NCI-H2029 (cell line): ENCODE results near the gene LEMD2.

Experiments used
- DNase-seq: peaks from one replicate; lab custom pipeline; 2025; lab: John Stamatoyannopoulos, UW

Gene LEMD2

DNA sequence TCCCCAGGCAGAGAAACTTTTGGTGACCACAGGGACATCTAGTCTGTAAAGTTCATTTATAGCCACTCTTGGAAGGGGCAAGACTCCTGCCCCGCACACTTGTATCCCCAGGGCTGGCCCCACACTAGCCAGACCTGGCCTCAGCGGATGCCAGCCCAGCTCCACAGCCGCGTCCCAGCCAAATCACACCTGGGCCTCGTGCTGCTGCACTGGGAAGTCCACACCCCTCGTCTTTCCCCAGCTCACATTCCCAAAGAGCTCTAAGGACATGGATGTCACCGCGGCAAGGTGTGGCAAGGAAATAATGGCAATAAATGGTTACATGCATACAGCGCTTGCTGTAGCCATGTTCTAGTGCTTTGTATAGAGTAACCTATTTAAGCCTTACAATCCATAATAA, 50.8 kb downstream of the LEMD2 start:
- DNase-seq = no peak

DNA sequence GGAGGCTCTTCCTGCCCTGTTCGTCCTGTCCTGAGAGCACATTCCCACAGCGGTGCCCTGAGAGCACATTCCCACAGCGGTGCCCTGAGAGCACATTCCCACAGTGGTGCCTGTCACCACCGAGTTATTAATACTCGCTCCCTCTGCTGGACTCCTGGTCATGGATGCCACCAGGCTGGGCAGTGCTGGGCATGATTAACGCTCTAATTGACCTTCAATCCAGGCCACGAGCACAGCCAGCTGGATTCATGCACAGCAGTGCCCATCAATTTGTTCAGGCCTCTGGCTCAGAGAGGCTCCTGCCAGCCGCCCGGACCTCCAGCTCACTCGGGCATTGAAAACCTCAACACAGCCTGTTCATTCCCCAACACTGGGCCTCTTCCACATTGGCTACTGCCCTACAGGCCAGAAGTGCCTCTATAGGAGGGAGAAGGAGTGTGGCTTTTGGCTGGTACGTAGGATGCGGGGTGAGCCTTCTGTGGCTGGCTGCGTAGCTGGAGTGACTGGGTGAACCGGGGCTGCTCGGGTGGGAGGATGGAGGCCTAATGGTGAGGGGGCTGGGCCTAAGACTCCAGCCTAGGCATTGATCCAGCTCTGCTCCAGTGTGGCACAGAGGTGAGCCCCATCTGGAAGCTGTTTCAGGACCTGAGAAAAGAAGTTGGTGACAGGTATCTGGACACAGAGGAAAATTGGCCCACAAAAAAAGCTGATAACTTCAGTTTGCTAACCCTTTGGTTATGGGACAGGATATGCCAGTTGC, 51.5 kb downstream of the LEMD2 start:
- no peak for DNase-seq

DNA sequence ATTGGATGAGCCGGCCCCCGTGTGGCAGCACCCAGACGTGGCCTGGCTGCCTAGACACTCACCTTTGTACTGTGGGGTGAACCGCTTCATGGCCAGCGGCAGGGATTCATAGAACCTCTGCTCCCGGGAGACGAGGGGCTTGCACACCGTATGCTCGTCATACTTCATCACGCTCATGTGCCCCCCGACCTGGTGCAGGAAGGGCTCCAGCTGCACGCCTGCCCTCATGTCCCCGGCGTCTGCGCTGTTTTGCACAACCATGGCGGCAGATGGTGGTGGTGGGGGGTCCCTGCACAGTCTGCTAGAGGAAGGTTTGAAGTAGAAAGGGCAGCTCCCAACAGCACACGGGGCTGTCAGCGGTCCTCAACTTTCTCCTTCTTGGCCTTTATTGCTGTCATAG, 53.7 kb downstream of the LEMD2 start:
- DNase-seq = no peak

DNA sequence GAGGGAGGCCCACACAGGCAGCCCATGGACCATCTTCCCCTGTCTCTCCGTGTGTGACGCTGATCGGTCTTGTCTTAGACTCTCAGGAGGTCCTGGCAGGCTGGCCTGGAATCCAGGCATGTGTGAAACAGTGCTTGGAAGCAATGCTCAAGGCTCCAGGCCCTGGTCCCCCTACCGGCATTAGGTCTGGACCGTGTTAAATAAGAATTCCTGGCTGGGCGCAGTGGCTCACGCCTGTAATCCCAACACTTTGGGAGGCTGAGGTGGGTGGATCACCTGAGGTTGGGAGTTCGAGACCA, 55.3 kb downstream of the LEMD2 start:
- DNase-seq = no peak

DNA sequence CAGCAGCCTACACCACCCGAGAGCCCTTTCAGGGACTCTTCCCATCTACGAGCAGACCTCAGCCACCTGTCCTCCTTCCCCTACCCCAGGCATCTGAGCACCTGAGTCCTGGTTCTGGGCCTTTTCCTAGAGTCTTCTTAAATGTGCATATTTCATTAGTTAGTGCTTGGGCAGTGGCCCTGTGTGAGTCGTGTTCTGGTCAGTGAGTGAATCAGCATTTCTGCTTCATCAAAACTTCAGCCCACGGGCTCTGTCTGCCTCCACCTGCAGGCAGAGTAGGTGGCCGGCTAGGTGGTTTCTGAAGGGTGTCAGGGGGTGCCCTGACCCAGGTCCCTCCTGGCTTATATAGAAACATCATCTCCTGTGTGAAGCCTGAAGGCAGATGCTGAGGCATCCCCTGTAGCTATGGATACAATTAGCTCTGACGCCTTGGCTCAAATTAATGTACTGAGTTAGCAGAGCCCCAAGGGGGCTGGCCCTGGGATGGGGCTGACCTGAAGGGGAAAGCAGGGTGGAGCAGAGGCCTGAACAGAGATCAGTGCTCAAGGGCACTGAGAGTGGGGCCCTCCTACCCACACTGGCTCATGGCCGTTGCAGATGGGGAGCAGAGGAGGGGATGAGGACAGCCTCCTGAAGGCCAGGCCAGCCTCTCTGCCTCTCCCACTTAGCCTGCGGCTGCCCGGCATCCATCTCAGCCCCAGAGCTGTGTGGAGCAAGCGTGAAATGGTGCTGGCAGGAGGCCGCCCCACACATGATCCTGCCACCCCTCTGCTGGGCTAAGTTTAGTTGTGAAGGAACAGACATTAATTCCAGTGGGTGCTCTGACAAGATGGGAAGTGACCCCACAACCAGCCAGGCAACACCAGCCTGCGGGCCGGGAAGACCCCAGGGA, 55.9 kb downstream of the LEMD2 start:
- DNase-seq = no peak

DNA sequence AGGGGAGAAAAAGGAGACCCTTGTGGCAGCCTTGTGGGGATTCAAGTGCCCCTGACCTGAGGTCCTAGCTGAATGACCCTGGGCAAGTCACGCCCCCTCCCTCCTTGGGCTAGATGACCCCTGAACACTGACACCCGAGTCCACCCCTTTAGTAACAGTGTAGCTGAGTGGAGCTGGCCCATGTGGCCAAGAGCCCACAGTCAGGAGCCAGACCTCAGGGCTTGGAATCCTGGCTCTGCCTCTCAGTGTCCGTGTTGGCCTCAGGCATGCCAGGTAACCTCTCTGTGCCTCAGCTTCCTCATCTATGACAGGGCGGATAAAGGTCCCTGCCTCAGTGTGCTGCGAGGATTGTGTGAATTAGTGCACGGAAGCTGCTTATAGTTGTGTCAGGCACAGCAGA, 56.5 kb downstream of the LEMD2 start:
- DNase-seq = no peak

DNA sequence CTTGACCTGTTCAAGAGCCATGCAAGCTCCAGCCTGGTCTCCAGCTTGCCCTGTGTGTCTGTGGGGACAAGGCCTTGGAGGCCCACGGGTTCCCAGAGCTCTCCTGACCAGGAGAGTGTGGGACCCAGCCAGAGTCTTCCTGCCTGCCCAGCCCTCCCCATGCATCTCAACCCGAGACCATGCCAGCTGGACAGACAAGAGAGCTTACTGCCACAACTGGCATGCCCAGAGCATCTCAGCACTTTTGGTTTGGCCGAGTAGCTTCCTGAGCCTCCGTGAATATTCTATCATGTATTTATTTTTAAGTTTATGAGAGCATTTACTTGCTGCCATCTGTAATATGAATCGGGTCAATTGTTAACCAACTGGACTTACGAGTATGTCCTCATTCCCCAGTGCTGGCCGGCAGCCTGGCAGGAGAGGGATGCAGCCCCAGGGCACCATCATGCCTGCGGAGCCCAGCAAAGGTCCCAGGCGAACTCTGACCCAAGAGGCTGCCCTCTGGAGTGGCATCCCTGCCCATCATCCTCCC, 57.1 kb downstream of the LEMD2 start:
- no peak for DNase-seq

DNA sequence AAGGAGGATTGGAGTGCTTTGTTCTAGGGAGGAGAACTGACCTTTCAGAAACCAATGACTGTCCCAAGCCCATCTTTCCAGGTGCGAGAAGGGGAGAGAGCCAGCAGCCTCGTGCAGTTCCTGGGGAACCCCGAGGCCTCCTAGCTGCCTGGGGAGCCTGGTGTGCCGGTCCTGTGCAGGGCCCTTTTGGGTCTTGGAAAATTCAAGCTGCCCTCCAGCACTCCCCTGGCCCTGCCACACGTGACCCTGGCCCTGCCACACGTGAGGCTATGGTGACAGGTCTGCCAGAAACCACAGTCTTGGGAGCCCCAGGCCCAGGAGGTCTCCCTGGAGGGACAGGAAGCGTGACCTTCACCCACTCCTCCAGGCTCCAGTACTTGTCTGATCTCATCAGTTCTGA, 57.9 kb downstream of the LEMD2 start:
- no peak for DNase-seq

DNA sequence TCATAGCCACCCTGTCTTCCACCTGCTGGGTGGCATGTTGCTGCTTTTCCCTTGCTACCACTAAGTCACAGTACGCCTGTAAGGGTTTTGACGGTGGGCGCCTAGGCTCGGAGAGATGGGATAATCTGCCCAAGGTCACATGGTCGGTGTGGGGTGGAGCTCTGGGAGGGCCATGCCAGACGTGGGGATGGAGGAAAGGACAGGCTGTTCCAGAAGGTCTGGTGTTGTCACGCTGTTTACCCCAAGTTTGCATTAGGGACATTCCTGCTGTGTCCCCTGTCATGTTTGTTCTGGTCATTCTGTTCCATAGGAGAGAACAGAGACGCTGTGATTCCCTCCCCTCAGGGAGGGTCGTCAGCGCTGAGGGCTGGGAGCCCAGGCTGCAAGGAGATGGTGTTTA, 58.3 kb downstream of the LEMD2 start:
- no peak for DNase-seq

DNA sequence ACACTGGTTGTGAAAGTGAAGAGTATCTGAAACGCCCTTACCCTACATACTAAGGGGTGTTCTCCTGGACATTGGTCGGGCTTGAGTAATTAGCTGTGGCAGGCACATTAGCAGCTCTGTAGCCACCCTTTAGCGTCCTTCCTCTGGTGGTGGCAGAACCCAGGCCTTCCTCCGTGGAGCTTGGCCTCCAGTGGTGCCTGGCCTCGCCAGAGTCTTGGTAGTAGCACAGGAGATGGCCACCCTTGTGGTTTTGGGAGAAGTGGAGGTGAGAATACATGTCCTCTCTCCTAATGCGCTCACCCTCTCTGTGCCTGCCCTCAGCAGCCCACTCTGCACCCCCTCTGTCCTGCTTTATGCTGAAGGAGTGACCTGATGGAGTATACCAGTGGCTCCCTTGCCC, 59.9 kb downstream of the LEMD2 start:
- DNase-seq = no peak

DNA sequence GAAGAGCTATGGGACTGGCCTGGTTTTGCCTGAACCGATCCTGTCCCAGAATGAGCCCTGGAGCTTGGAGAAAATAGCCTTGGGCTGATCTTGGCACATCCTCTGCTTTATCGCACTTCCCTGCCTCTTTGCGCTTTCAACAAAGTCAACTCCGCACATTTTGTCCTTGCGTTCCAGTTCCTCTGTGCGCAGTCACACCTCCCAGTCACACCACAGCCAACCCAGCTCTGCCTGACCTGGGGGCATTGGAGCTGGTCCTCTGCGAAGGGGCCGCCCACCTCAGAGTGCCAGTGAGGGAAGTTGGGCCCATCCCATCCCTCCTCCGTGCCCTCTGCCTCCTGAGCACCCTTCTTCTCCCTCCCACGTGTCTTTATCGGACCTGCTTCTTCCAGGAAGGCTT, 60.5 kb downstream of the LEMD2 start:
- no peak for DNase-seq

DNA sequence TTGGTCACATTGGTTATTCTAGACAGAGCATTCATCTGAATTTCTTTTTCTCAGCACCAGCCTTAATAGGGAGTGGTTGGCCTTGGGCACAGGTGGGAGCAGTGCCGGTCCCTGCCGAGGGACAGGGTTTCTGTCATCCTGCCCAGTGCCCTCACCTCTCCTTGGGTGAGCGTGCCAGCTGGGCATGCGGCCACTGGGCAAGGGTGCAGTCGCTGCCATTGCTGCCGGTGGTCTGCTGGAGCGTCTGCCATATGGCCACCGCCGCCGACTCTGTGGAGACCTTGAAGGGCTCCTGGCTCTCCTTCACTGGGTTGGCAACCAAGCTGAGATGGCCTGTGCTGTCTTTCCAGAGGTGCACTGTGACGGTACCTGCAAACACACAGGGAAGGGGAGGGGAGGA, 61.0 kb downstream of the LEMD2 start:
- DNase-seq = peak; percentile 56

DNA sequence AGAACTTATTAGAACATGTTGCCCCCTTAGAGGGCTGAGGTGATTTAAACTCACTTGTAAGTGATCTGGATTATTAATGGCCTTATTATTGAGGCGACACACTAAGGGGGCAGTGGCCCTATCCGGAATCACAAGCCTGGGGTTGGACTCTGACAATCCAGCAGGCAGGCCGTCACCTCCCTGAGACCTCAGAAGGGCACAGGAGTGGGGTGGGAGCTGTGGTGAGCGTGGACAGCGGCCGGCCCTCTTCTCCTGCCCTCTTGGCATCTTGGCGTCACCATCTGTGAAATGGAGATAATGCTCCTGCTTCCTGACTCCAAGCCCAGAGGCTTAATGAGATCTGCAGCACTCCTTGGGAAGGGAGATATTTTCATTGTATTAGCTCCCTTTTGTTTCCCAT, 61.8 kb downstream of the LEMD2 start:
- DNase-seq = no peak

DNA sequence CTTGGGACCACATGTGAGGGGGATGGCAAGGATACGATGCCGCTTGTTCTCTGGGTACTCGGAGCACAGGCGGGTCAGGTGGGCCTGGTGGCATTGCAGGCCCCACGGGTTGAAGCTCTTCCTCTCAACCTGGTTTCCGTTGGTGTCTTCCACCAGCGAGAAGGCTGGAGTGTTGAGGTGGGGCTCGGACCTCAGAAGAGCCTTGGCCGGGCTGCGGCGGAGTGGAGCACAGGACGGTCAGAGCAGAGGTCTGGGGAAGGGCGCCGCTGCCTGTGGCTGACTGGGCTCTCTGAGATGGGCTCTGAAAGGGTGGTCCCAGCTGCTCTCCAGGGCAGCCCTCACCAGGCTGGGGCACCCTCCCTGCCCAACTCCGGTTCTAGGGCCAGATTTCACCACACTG, 62.2 kb downstream of the LEMD2 start:
- no peak for DNase-seq

DNA sequence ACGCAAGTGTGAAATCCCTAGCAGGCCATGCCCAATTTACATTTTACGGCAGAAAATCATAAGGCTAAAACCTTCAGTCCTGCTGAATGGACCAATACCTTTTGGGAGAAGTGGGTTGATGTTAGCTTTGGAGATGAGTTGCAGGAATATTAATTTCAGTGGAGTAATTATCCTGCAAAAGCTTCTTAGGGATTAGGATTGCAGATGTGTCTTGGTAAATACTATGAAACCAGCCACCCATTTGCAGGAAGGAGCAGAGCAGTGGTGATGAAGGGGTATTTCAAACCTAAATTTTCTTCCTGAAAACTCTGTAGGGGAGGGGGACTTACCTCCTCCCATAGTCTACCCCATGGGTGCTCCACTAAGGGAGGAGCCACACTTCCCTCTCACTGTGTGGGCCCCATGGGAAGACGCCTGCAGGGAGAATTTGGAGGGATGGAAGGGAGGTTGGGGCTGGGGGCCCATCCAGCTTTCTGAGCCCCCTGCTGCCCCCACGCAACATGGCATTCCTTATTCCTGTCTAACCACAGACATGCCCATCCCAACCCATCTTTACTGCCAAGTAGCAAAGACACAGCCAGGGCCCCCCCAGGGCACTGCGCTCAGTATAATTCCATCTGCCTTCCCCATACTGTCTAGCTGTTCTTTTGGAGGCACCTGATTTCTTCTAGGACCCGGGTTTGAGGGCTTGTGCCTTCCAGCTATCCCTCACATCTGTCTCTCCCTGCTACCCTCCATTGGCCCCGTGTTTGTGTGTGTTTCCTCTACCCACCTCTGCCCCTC, 62.8 kb downstream of the LEMD2 start:
- DNase-seq = no peak

DNA sequence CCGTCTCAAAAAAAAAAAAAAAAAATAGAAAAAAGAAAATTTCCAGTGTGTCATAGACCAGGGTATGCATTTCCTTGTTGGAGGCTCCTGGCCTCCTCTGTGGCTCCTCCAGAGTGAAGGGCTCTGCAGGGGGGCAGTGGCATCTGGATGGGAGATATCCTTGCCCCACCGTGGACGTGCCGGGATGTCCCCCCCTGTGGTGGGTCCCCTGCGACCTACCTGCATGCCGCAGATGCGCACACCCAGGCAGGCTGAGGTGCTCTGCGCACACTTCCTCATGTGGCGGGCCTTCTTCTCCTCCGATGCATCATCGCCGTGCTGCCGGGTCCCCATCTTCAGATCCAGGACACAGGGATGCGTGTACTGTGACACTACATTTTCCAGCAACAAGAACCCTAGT, 63.7 kb downstream of the LEMD2 start:
- DNase-seq = no peak

DNA sequence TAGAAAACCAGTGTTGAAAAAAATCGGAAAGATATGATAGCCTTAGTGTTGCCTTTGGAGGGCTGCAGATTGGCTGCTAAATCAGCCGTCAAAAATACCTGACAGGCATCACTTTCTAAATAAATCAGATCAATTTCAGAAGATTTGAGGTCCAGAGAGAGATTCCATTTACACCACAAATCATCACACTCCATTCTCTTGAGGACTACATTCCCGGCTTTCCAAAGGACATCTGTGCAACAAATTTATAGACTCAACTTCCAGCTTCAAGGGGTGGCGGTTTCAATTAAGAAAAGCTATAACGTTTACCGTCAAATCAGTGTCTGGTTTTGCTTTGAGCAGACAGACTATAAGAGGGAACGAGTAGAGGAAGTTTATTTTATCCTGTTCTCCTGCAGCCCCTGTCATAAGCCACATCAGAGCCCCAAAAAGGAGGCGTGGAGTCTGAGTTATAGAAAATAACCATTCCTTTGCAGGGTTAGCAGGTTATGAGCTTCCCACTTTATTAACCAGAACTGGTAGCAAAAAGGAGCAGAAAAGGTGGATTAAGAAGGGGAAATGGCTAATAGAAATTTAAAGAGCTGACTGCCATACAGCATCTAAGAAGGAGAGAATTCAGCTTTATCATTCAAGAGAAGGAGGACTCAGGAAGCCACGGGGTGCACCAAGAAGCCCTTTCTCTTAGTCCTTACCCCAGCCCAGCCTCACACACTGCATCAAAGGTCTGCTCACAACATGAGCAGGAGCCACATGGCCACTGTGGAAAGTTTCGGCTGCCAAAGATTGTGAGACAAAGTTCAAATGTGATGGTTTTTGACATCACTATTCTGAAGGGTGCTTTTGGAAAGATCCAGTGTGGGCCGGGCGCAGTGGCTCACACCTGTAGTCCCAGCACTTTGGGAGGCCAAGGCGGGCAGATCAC, 64.6 kb downstream of the LEMD2 start:
- DNase-seq = no peak

DNA sequence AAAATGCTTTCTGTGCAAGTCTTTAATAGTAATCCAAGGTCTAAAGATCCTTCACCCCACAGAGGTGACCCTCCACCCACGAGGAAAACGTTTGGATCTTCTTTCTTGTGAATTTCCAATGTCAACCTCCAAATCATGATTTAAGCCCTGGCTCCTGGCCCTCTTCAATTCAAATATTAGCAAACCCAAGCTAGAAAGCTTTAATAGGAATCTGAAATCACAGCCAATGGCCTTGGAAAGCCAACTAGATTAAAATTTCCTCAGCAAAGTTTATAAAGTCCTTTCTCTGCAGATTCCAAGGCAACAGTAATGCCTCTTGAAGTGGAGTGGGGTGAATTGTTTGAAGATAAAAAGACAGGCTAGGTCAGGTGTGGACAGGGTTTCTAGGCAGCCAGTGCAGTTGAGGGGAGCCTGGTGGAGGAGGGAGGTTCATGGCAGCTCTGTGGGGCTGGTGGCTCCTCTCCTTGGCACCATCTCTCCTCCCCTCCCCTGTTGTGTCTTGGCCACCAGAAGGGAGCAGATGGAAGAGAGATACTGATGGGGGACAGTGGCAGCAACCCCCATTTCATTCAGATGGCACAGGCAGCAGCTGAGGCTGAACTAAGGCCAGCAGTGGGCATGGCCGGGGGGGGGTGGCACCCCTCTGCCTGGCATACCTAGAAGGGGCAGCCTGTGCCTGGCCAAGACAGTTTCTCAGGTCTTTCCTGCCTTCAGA, 65.4 kb downstream of the LEMD2 start:
- DNase-seq = no peak

DNA sequence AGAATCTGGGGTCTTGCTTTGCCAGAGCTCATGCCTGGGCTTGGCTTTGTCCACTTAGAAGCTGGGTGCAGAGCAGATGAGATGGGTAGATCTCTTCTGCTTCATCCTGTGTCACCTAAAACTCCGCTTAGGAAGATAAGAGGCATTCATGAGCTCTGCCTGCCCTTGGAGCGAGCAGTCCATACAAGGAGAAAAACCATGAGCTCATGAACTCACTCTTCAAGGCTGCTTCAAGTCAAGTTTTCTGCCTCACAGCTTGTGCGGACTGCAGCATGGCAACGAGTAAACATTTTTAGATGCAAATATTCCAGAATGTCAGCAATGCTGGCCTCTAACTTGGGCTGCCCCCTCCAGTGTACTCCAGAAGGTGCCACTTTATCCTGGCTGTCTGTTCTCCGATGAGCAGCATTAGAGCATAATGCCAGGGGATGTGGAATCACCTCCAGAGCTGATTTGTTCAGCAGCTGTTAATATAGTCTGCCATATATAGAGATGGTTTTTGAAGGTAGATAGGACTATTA, 66.8 kb downstream of the LEMD2 start:
- peak; percentile 38 for DNase-seq

DNA sequence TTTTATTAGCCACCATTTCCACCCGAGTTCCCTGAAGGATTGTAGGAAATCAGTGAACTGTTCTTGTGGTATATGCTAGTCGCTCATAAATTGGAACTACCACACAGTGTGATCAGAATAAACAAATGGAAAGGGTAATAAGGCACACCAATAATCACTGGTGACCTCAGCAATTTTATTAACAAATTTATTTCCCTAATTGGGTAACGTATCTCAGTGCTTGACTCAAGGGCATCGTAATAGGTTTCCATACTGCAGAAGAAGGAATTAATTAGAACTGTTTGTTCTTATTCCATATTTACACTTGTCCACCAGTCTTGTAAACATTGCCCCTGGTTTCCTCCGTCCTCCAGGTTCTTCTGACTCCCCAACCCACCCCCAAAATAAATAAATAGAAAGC, 67.4 kb downstream of the LEMD2 start:
- no peak for DNase-seq
